B cell (primary cell): Measurements from ENCODE around the gene PPIP5K2. TPM values are rescaled to one million over a fixed set of nuclear protein-coding genes. Genes with fewer than 3 reads are reported as not detected.

ENCODE experiments used
- ATAC-seq: fragments of 200-7000 bp; cut with Tn5 transposase; one replicate; pipeline ENCODE4 v1.10.0; 2021; ENCODE audit warnings: low read depth, mild to moderate bottlenecking, moderate number of reproducible peaks, moderate library complexity
- CTCF ChIA-PET: fragments of 350-600 bp; sonication (Branson Sonifier 250); formaldehyde crosslinking; loops from one replicate; lab custom pipeline; 2021; ENCODE audit warnings: antibody characterized with exemption, inconsistent platforms; lab: Charles Lee
- POLR2A ChIA-PET: fragments of 350-600 bp; sonication (Branson Sonifier 250); formaldehyde crosslinking; loops from one replicate; lab custom pipeline; 2021; ENCODE audit warnings: antibody characterized with exemption; lab: Charles Lee
- DNase-seq: peaks from one replicate; pipeline ENCODE4 v3.0.0; 2013
- H2AFZ ChIP-seq: 2 replicates; pipeline ENCODE4 v1.6.1; 2012; ENCODE audit warnings: mild to moderate bottlenecking, low read depth, low read length; ENCODE audit not compliant: insufficient read depth, poor library complexity, severe bottlenecking
- H3K27ac ChIP-seq, 2 donors: 1 replicate in 1 of 2; 2 replicates in 1 of 2; pipeline ENCODE4 v1.5.1; 2012 to 2013; ENCODE audit warnings: low read length in 2 of 2, mild to moderate bottlenecking in 2 of 2, moderate library complexity in 1 of 2
- H3K27me3 ChIP-seq, 4 experiments: fragments of 200-600 bp in 1 of 4; sonication (generic) in 1 of 4; replicated peaks in 1 of 4; 1 replicate in 2 of 4; 2 replicates in 2 of 4; pipeline versions ENCODE4 v1.6.1 to v1.7.0; 2013 to 2016; ENCODE audit warnings: low read length in 3 of 4, mild to moderate bottlenecking in 2 of 4, mixed read lengths in 1 of 4, moderate library complexity in 1 of 4; ENCODE audit not compliant: insufficient read depth in 4 of 4, control insufficient read depth in 3 of 4; ENCODE audit errors: control extremely low read depth in 1 of 4
- H3K36me3 ChIP-seq, 2 experiments: replicated peaks in 1 of 2; 1 replicate in 1 of 2; 2 replicates in 1 of 2; pipeline versions ENCODE4 v1.6.1 to v1.7.1; 2013; ENCODE audit warnings: low read length in 1 of 2; ENCODE audit not compliant: insufficient read depth in 2 of 2, control insufficient read depth in 1 of 2; ENCODE audit errors: control extremely low read depth in 1 of 2, extremely low read depth in 1 of 2
- H3K4me1 ChIP-seq, 2 donors: fragments of 200-600 bp in 1 of 2; sonication (generic) in 1 of 2; 1 replicate in 1 of 2; 2 replicates in 1 of 2; pipeline versions ENCODE4 v1.5.1 to v1.6.1; 2013 to 2017; ENCODE audit warnings: low read length in 2 of 2; ENCODE audit not compliant: control insufficient read depth in 2 of 2, insufficient read depth in 2 of 2
- H3K4me2 ChIP-seq: replicated peaks from 2 replicates; pipeline ENCODE3; 2012; ENCODE audit warnings: mild to moderate bottlenecking, low read depth, low read length; ENCODE audit not compliant: poor library complexity, severe bottlenecking
- H3K4me3 ChIP-seq, 5 experiments: fragments of 200-600 bp in 1 of 5; sonication (generic) in 1 of 5; 1 replicate in 3 of 5; 2 replicates in 2 of 5; pipeline versions ENCODE4 v1.5.1 to v1.7.0; 2011 to 2016; ENCODE audit warnings: low read length in 4 of 5, mild to moderate bottlenecking in 4 of 5, low read depth in 2 of 5, control low read depth in 1 of 5, moderate library complexity in 1 of 5; ENCODE audit not compliant: insufficient read depth in 1 of 5; ENCODE audit errors: control extremely low read depth in 1 of 5, extremely low read depth in 1 of 5
- H3K79me2 ChIP-seq: fragments of 200-600 bp; sonication (generic); one replicate; pipeline ENCODE4 v1.6.0; 2016; ENCODE audit warnings: low read length; ENCODE audit not compliant: control insufficient read depth, insufficient read depth
- H3K9ac ChIP-seq: fragments of 200-600 bp; sonication (generic); 2 replicates; pipeline ENCODE4 v1.6.1; 2017; ENCODE audit warnings: mild to moderate bottlenecking, low read length, moderate library complexity
- H3K9me3 ChIP-seq, 3 donors: one replicate each; pipeline versions ENCODE4 v1.6.1 to v1.7.1; 2013; ENCODE audit warnings: low read length in 2 of 3; ENCODE audit not compliant: control insufficient read depth in 2 of 3, insufficient read depth in 1 of 3; ENCODE audit errors: control extremely low read depth in 1 of 3
- H4K20me1 ChIP-seq: 2 replicates; pipeline ENCODE4 v1.6.0; 2012; ENCODE audit warnings: mild to moderate bottlenecking, low read length; ENCODE audit not compliant: insufficient read depth, control insufficient read depth, poor library complexity, severe bottlenecking
- H3K27ac Mint-ChIP-seq: one replicate; pipeline ENCODE4 v1.8.0; 2021; ENCODE audit warnings: mixed read lengths
- H3K27me3 Mint-ChIP-seq: one replicate; pipeline ENCODE4 v1.8.0; 2021; ENCODE audit warnings: mixed read lengths
- H3K4me1 Mint-ChIP-seq: one replicate; pipeline ENCODE4 v1.8.0; 2021; ENCODE audit warnings: mixed read lengths
- H3K4me3 Mint-ChIP-seq: one replicate; pipeline ENCODE4 v1.8.0; 2021; ENCODE audit warnings: mixed read lengths
- H3K9me3 Mint-ChIP-seq: one replicate; pipeline ENCODE4 v1.8.0; 2022; ENCODE audit warnings: mixed read lengths; ENCODE audit not compliant: insufficient read depth
- CTCF ChIP-seq: fragments of 200-600 bp; IDR thresholded peaks from one replicate; pipeline ENCODE4 v1.8.0; 2022; ENCODE audit warnings: antibody characterized with exemption, mild to moderate bottlenecking
- EZH2 ChIP-seq: IDR thresholded peaks from 2 replicates; pipeline ENCODE4 v1.6.1; 2012; ENCODE audit warnings: borderline replicate concordance, low read depth, mild to moderate bottlenecking, moderate library complexity, low read length; ENCODE audit not compliant: insufficient read depth, poor library complexity, severe bottlenecking
- WGBS: methylation state at CpG from one replicate; pipeline ENCODE4 v1.1.5; 2013; ENCODE audit warnings: missing lambda C conversion rate; ENCODE audit not compliant: insufficient coverage; 5-methylcytosine and 5-hydroxymethylcytosine counted together
- intact Hi-C: fragments of 100-400 bp; cut with micrococcal nuclease; formaldehyde crosslinking; loops from one replicate; pipeline ENCODE4 v1.10.0; 2022
- polyA plus RNA-seq: library from polyadenylated mRNA; depleted of rRNA; stranded (reverse); fragments of >200 nt; gene quantifications from 2 replicates; pipeline ENCODE4 v1.2.3, GENCODE V29; 2012
- total RNA-seq, 2 donors: library from RNA; stranded (reverse); fragments of 120-200 nt in 1 of 2; gene quantifications; 1 replicate in 1 of 2; 2 replicates in 1 of 2; pipeline versions ENCODE4 v1.2.3 to v1.2.4, GENCODE V29; 2013 to 2022

Gene PPIP5K2
- total and polyA plus RNA-seq, 2 donors (not counting 1 experiment from before 2014, with no cell fraction given) = 14.5 to 80.5 TPM

GRCh38 chr5:103235891-103236290, 115.8 kb downstream of the PPIP5K2 start:
- no peaks in the 10 kb centered on the region for H3K4me1 ChIP-seq
- Mint-ChIP-seq H3K4me1 (no peaks in the 10 kb centered on the region), H3K27me3 (peaks cover 6% of the 10 kb centered on the region), H3K9me3 (no peaks in the 10 kb centered on the region), H3K4me3 (no peak overlapping the region), H3K27ac (no peak overlapping the region)
- H3K9me3 ChIP-seq = peaks cover 0 to 3% (median 0%) of the 10 kb centered on the region in 3 donors
- no CpG with 5 or more reads among the region's 1 CpG for WGBS
- no peak overlapping the region for H3K9ac ChIP-seq
- CTCF ChIA-PET = no interaction called here
- no peak overlapping the region for H3K4me3 ChIP-seq
- H3K36me3 ChIP-seq = no peaks in the 10 kb centered on the region
- no peaks in the 10 kb centered on the region for H3K79me2 ChIP-seq
- H2AFZ ChIP-seq = no peak overlapping the region
- DNase-seq = no peak
- no peaks in the 10 kb centered on the region for H3K27me3 ChIP-seq
- intact Hi-C loops = no loop called here
- H4K20me1 ChIP-seq = no peaks in the 10 kb centered on the region
- ATAC-seq = no peak
- no peak overlapping the region for H3K27ac ChIP-seq
- TF ChIP-seq EZH2 = no peak
- TF ChIP-seq CTCF = no peak
- H3K4me2 ChIP-seq = no peak overlapping the region
- POLR2A ChIA-PET = no interaction called here

GRCh38 chr5:103237778-103238177, 117.7 kb downstream of the PPIP5K2 start:
- TF ChIP-seq EZH2 (no peak), CTCF (no peak)
- Histone ChIP-seq H4K20me1 (no peaks in the 10 kb centered on the region), H2AFZ (no peak overlapping the region), H3K36me3 (no peaks in the 10 kb centered on the region), H3K4me2 (no peak overlapping the region), H3K27ac (no peak overlapping the region), H3K79me2 (no peaks in the 10 kb centered on the region), H3K9me3 (peaks cover 0 to 3% (median 0%) of the 10 kb centered on the region in 3 donors), H3K27me3 (no peaks in the 10 kb centered on the region), H3K4me3 (no peak overlapping the region), H3K9ac (no peak overlapping the region), H3K4me1 (no peaks in the 10 kb centered on the region)
- no CpG with 5 or more reads among the region's 1 CpG for WGBS
- ATAC-seq = no peak
- Mint-ChIP-seq H3K27me3 (peaks cover 8% of the 10 kb centered on the region), H3K4me3 (no peak overlapping the region), H3K4me1 (no peaks in the 10 kb centered on the region), H3K27ac (no peak overlapping the region), H3K9me3 (no peaks in the 10 kb centered on the region)
- no peak for DNase-seq
- intact Hi-C loops = no loop called here
- CTCF ChIA-PET = interaction anchor here (1.0 kb wide), 1 partner anchor 13 kb away, joined by 4 read pairs; no protein-coding TSS in a partner anchor
- POLR2A ChIA-PET = no interaction called here
